Mucosa of descending colon (tissue), 3 donors: ENCODE data around the gene NELFA. TPM values are rescaled to one million over a fixed set of nuclear protein-coding genes. Genes with fewer than 3 reads are reported as not detected.

Source experiments
- ATAC-seq: fragments of 200-7000 bp; cut with Tn5 transposase; one replicate; pipeline ENCODE4 v1.9.1; 2020; ENCODE audit warnings: mild to moderate bottlenecking, moderate library complexity
- DNase-seq, 3 donors: peaks; one replicate each; pipeline ENCODE4 v3.0.0-alpha.2; 2020
- H3K36me3 ChIP-seq: fragments of 200-600 bp; one replicate; pipeline ENCODE4 v1.8.0; 2021; ENCODE audit warnings: low read depth, mild to moderate bottlenecking
- H3K4me1 ChIP-seq: fragments of 200-600 bp; one replicate; pipeline ENCODE4 v1.8.0; 2021; ENCODE audit warnings: low read depth, mild to moderate bottlenecking
- H3K4me3 ChIP-seq: fragments of 200-600 bp; one replicate; pipeline ENCODE4 v1.8.0; 2021; ENCODE audit warnings: mild to moderate bottlenecking
- H3K9me3 ChIP-seq: fragments of 200-600 bp; one replicate; pipeline ENCODE4 v1.8.0; 2021; ENCODE audit warnings: mild to moderate bottlenecking
- CTCF ChIP-seq: fragments of 200-600 bp; IDR thresholded peaks from one replicate; pipeline ENCODE4 v1.8.0; 2022; ENCODE audit warnings: antibody characterized with exemption, mild to moderate bottlenecking
- intact Hi-C, 2 donors: fragments of 100-400 bp; cut with DNase I in 1 of 2; cut with micrococcal nuclease in 1 of 2; formaldehyde crosslinking; loops; one replicate each; pipeline versions ENCODE4 v1.11.0 to v1.11.1; 2022; cut with DNase I, micrococcal nuclease
- total RNA-seq, 3 donors: library from RNA; stranded (reverse); fragmentation: NEBNext Ultra II Directional in 2 of 3; extraction: Animal tissue kit (Norgen Biotek cat#: 25700) in 2 of 3; gene quantifications; one replicate each; pipeline versions ENCODE4 v1.2.1 to v1.2.4, GENCODE V29; 2021 to 2023
- donor health status: DM: no; HTN: no; CAD: no; lungs with moderate emphysema.
- donor health status: DM: no; HTN: no; CAD: no.
- donor health status: DM: no; HTN: yes; CAD: no.

NELFA gene
- total RNA-seq, 3 donors from 2014 or later, result 31.1 to 34.2 (median 31.5) TPM

- DNase-seq (no peak), ATAC-seq (no peak)
- no peak overlapping the region for H3K4me3 ChIP-seq
- no peaks in the 10 kb centered on the region for H3K9me3 ChIP-seq
- no peaks in the 10 kb centered on the region for H3K36me3 ChIP-seq
- H3K4me1 ChIP-seq, result peaks cover 8% of the 10 kb centered on the region
- intact Hi-C loops, result no loop called here
- TF ChIP-seq CTCF, result no peak
Measured at GRCh38 chr4:2045518-2045951, 36.8 kb upstream of the NELFA start.

- intact Hi-C loops, result no loop called here
- Histone ChIP-seq H3K36me3 (no peaks in the 10 kb centered on the region), H3K4me1 (peaks cover 8% of the 10 kb centered on the region), H3K9me3 (no peaks in the 10 kb centered on the region), H3K4me3 (no peak overlapping the region)
- ATAC-seq (no peak), DNase-seq (no peak)
- no peak for TF ChIP-seq CTCF
Measured at GRCh38 chr4:2044542-2045517, 36.1 kb upstream of the NELFA start.

- DNase-seq (no peak), ATAC-seq (no peak)
- no peak for TF ChIP-seq CTCF
- intact Hi-C loops, result no loop called here
- Histone ChIP-seq H3K4me3 (no peak overlapping the region), H3K9me3 (no peaks in the 10 kb centered on the region), H3K4me1 (peaks cover 8% of the 10 kb centered on the region), H3K36me3 (no peaks in the 10 kb centered on the region)
Measured at GRCh38 chr4:2044119-2044485, 35.3 kb upstream of the NELFA start.

GRCh38 chr4:2043396-2044118 is 34.8 kb upstream of the NELFA start:
- Histone ChIP-seq H3K9me3 (no peaks in the 10 kb centered on the region), H3K4me3 (no peak overlapping the region), H3K4me1 (peaks cover 8% of the 10 kb centered on the region), H3K36me3 (no peaks in the 10 kb centered on the region)
- TF ChIP-seq CTCF, result no peak
- DNase-seq (no peak), ATAC-seq (no peak)
- intact Hi-C loops, result no loop called here

GRCh38 chr4:2042947-2043395 is 34.2 kb upstream of the NELFA start:
- no peaks in the 10 kb centered on the region for H3K36me3 ChIP-seq
- peaks cover 8% of the 10 kb centered on the region for H3K4me1 ChIP-seq
- no peak overlapping the region for H3K4me3 ChIP-seq
- H3K9me3 ChIP-seq, result no peaks in the 10 kb centered on the region
- intact Hi-C loops, result no loop called here
- ATAC-seq (no peak), DNase-seq (no peak)
- TF ChIP-seq CTCF, result no peak
